ENCODE data around the gene PTPRS. TPM values are rescaled to one million over a fixed set of nuclear protein-coding genes. Genes with fewer than 3 reads are reported as not detected.
A peak's percentile ranks its signal among the peaks of the same experiment; 100 is the strongest.

The PTPRS gene
- total RNA-seq, 8 experiments from 2014 or later = 80.0 to 240 (median 147) TPM

DNA sequence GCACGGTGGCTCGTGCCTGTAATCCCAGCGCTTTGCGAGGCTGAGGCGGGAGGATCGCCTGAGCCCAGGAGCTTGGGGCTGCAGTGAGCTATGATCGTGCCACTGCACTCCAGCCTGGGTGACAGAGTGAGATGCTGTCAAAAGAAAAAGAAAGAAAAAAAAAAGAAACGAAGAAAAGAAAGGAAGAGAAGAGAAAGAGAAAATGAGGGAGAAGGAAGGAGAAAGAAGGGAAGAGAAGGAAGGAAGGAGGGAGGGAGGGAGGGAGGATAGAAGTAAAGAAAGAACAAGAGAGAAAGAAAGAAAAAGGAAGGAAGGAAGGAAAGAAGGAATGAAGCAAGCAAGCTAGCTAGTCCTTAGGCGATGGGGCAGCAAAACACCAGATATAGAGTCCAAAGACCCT is 14.1 kb downstream of the PTPRS start:
- Histone ChIP-seq H3K27ac (no peak overlapping the region), H3K4me1 (replicated peaks in 1 of 2) (peaks cover 0 to 19% of the 10 kb centered on the region in 2 donors), H3K4me3 (no peak overlapping the region)
- in situ Hi-C loops (cut with MboI; ENCODE audit: low pct_unique_long_range_greater_than_20kb in 2 of 9, low sequenced_read_pairs in 9 of 9, unreplicated experiment in 9 of 9) = no loop called here
- no peak for ATAC-seq (replicated peaks in 6 of 8)
- 34 to 85% (median 67%) methylated on average over 3 to 9 of the region's 9 CpGs for WGBS, 10 experiments

DNA sequence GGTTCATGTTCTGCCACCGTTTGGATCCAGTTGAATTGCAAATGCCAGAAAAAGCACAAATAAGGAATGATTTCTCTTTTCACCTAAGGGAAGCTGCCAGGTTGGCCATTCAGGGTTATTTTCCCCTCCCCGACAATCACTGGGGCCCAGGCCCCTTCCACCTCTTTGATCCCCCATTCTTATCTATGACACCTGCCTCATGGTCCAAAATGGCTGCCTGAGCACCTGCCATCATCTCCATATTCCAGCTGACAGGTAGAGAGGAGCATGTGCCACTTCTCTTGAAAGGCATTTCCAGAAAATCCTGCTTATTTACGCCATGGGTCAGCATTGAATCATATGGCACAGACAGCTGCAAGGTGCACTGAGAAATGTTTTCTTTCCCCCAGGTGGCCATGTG is 15.7 kb downstream of the PTPRS start:
- 17 to 100% (median 70%) methylated on average over 1 to 2 of the region's 3 CpGs; no CpG with 5 or more reads in 4 of the 10 experiments for WGBS, 10 experiments

DNA sequence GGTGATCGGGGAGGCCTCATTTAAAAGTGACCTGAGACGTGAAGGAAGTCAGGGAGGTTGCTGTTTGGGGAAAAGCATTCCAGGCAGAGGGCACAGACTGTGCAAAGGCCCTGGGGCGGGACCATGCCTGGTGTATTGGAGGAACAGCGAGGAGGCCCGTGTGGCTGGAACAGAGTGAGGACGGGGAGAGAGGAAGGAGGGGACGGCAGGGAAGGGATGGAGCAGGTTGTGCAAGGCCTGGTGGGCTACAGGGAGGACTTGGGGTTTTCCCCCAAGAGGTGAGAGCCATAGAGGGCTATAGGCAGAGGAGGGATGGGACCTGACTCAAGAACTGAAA is 17.2 kb downstream of the PTPRS start:
- WGBS, 10 experiments = 77 to 100% (median 94%) methylated on average over 1 to 4 of the region's 7 CpGs; no CpG with 5 or more reads in 5 of the 10 experiments
- Histone ChIP-seq H3K4me3 (no peak overlapping the region), H3K27ac (no peak overlapping the region), H3K4me1 (replicated peaks in 1 of 2) (peaks cover 0 to 19% of the 10 kb centered on the region in 2 donors)
- in situ Hi-C loops (cut with MboI; ENCODE audit: low pct_unique_long_range_greater_than_20kb in 2 of 9, low sequenced_read_pairs in 9 of 9, unreplicated experiment in 9 of 9) = loop anchor here in 1 of 9 experiments (25.0 kb wide), 1 partner anchor 261 kb away; no protein-coding TSS in a partner anchor
- no peak for ATAC-seq (replicated peaks in 6 of 8)

More for the DNA sequence above, 15.7 kb downstream of the PTPRS start:
- in situ Hi-C loops (cut with MboI; ENCODE audit: low pct_unique_long_range_greater_than_20kb in 2 of 9, low sequenced_read_pairs in 9 of 9, unreplicated experiment in 9 of 9) = loop anchor here in 1 of 9 experiments (25.0 kb wide), 1 partner anchor 263 kb away; no protein-coding TSS in a partner anchor
- peaks cover 0 to 19% of the 10 kb centered on the region in 2 donors for H3K4me1 ChIP-seq (replicated peaks in 1 of 2)
- H3K27ac ChIP-seq = peak overlapping the region in 1 of 2 donors; percentile 63
- ATAC-seq (replicated peaks in 6 of 8) = no peak
- H3K4me3 ChIP-seq = no peak overlapping the region

DNA sequence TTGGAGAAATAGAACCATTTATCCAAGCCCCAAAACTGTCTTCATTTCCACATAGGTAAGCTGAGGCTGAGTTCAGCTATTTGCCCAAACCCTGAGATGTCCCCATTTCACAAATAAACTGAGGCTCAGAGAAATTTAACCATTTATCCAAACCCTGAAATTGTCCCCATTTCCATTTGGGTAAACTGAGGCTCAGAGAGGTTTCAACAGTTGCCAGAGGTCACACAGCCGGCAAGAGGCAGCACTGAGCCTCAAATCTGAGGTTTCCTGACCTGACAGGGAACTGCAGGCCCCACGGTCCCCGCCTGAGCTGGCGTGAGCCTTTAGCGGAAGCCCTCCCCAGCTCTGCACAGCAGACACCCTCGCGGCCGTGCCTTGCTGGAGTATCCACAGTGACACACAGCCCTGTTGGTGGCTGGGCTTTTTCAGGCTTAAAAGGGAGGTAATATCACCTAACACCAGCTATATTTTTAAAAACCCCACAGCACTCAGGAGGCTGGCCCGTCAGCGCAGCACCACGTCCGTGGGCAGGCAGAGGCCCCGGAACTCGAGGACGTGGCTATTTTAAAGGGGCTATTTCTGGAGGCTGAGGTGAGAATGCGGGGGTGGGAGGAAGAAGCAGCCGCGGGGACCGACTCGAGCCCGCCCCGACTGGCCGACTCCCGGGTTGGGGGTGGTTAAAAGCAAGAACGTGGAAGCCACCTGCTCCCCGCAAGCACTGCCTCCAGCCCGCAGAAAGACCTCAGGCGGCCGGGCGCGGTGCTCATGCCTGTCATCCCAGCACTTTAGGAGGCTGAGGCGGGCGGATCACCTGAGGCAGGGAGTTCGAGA is 18.5 kb downstream of the PTPRS start:
- peak overlapping the region; percentile 2 to 78 for H3K27ac ChIP-seq
- ATAC-seq (replicated peaks in 6 of 8) = peak in 6 of 8 experiments; percentile 29 to 88 (median 83)
- 0 to 49% (median 42%) methylated on average over 1 to 9 of the region's 34 CpGs; no CpG with 5 or more reads in 7 of the 10 experiments for WGBS, 10 experiments
- peaks cover 0 to 19% of the 10 kb centered on the region in 2 donors for H3K4me1 ChIP-seq (replicated peaks in 1 of 2)
- no peak overlapping the region for H3K4me3 ChIP-seq
- in situ Hi-C loops (cut with MboI; ENCODE audit: low pct_unique_long_range_greater_than_20kb in 2 of 9, low sequenced_read_pairs in 9 of 9, unreplicated experiment in 9 of 9) = loop anchor here in 1 of 9 experiments (25.0 kb wide), 1 partner anchor 260 kb away; no protein-coding TSS in a partner anchor

- Histone ChIP-seq H3K4me3 (no peak overlapping the region), H3K27ac (no peak overlapping the region), H3K4me1 (replicated peaks in 1 of 2) (peaks cover 0 to 19% of the 10 kb centered on the region in 2 donors)
- WGBS, 10 experiments = 87 to 97% (median 91%) methylated on average over 2 to 6 of the region's 9 CpGs; no CpG with 5 or more reads in 3 of the 10 experiments
- in situ Hi-C loops (cut with MboI; ENCODE audit: low pct_unique_long_range_greater_than_20kb in 2 of 9, low sequenced_read_pairs in 9 of 9, unreplicated experiment in 9 of 9) = loop anchor here in 1 of 9 experiments (25.0 kb wide), 1 partner anchor 259 kb away; no protein-coding TSS in a partner anchor
- no peak for ATAC-seq (replicated peaks in 6 of 8)
These were observed 19.5 kb downstream of the PTPRS start for GRCh38 chr19:5321066-5321642.

- H3K27ac ChIP-seq = no peak overlapping the region
- no peak overlapping the region for H3K4me3 ChIP-seq
- peaks cover 0 to 11% of the 10 kb centered on the region in 2 donors for H3K4me1 ChIP-seq (replicated peaks in 1 of 2)
- in situ Hi-C loops (cut with MboI; ENCODE audit: low pct_unique_long_range_greater_than_20kb in 2 of 9, low sequenced_read_pairs in 9 of 9, unreplicated experiment in 9 of 9) = loop anchor here in 1 of 9 experiments (25.0 kb wide), 1 partner anchor 257 kb away; no protein-coding TSS in a partner anchor
- WGBS, 10 experiments = 60 to 96% (median 78%) methylated on average over 1 to 8 of the region's 9 CpGs; no CpG with 5 or more reads in 6 of the 10 experiments
- ATAC-seq (replicated peaks in 6 of 8) = no peak
These were observed 21.1 kb downstream of the PTPRS start for GRCh38 chr19:5319516-5319915.

- Histone ChIP-seq H3K27ac (no peak overlapping the region), H3K4me3 (no peak overlapping the region), H3K4me1 (replicated peaks in 1 of 2) (peaks cover 0 to 11% of the 10 kb centered on the region in 2 donors)
- ATAC-seq (replicated peaks in 6 of 8) = no peak
- in situ Hi-C loops (cut with MboI; ENCODE audit: low pct_unique_long_range_greater_than_20kb in 2 of 9, low sequenced_read_pairs in 9 of 9, unreplicated experiment in 9 of 9) = loop anchor here in 1 of 9 experiments (25.0 kb wide), 1 partner anchor 256 kb away; no protein-coding TSS in a partner anchor
- 51 to 100% (median 96%) methylated on average over 1 to 5 of the region's 6 CpGs; no CpG with 5 or more reads in 2 of the 10 experiments for WGBS, 10 experiments
These were observed 22.3 kb downstream of the PTPRS start for GRCh38 chr19:5318306-5318705.

GRCh38 chr19:5317321-5317720 is 23.3 kb downstream of the PTPRS start:
- no peak for ATAC-seq (replicated peaks in 6 of 8)
- WGBS, 10 experiments = 80 to 100% (median 100%) methylated on average over 1 to 3 of the region's 7 CpGs; no CpG with 5 or more reads in 6 of the 10 experiments
- Histone ChIP-seq H3K4me3 (no peak overlapping the region), H3K27ac (no peak overlapping the region), H3K4me1 (replicated peaks in 1 of 2) (peaks cover 0 to 5% of the 10 kb centered on the region in 2 donors)
- in situ Hi-C loops (cut with MboI; ENCODE audit: low pct_unique_long_range_greater_than_20kb in 2 of 9, low sequenced_read_pairs in 9 of 9, unreplicated experiment in 9 of 9) = loop anchor here in 1 of 9 experiments (25.0 kb wide), 1 partner anchor 255 kb away; no protein-coding TSS in a partner anchor

GRCh38 chr19:5316138-5316537 is 24.5 kb downstream of the PTPRS start:
- H3K4me1 ChIP-seq (replicated peaks in 1 of 2) = no peaks in the 10 kb centered on the region
- ATAC-seq (replicated peaks in 6 of 8) = no peak
- no peak overlapping the region for H3K27ac ChIP-seq
- WGBS, 10 experiments = 90 to 100% (median 94%) methylated on average over 2 to 9 of the region's 9 CpGs; no CpG with 5 or more reads in 2 of the 10 experiments
- in situ Hi-C loops (cut with MboI; ENCODE audit: low pct_unique_long_range_greater_than_20kb in 2 of 9, low sequenced_read_pairs in 9 of 9, unreplicated experiment in 9 of 9) = loop anchor here in 1 of 9 experiments (25.0 kb wide), 1 partner anchor 254 kb away; no protein-coding TSS in a partner anchor
- no peak overlapping the region for H3K4me3 ChIP-seq

DNA sequence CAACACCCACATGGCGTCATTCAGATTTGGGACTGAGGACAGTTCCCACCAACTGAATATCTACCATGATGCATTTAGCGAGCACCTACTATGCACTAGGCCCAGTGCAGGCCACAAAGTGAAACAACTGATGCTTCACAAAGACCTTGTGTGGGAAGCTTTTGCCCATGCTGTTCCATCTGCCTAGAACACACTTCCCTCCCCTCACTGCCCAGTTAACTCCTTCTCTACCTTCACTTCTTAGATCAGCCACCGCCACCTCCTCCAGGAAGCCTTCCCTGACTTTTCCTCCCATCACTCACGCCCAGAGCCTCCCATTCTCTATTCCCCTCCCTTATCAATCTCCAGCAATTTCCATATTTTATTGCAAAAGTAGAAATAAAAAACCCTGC is 25.7 kb downstream of the PTPRS start:
- Histone ChIP-seq H3K4me1 (replicated peaks in 1 of 2) (no peaks in the 10 kb centered on the region), H3K4me3 (no peak overlapping the region), H3K27ac (no peak overlapping the region)
- ATAC-seq (replicated peaks in 6 of 8) = no peak
- WGBS, 10 experiments = 92 to 100% (median 100%) methylated on average over 1 to 4 of the region's 4 CpGs; no CpG with 5 or more reads in 1 of the 10 experiments
- in situ Hi-C loops (cut with MboI; ENCODE audit: low pct_unique_long_range_greater_than_20kb in 2 of 9, low sequenced_read_pairs in 9 of 9, unreplicated experiment in 9 of 9) = loop anchor here in 1 of 9 experiments (25.0 kb wide), 1 partner anchor 253 kb away; no protein-coding TSS in a partner anchor

- ATAC-seq (replicated peaks in 6 of 8) = no peak
- H3K4me3 ChIP-seq = no peak overlapping the region
- no peak overlapping the region for H3K27ac ChIP-seq
- H3K4me1 ChIP-seq (replicated peaks in 1 of 2) = no peaks in the 10 kb centered on the region
- in situ Hi-C loops (cut with MboI; ENCODE audit: low pct_unique_long_range_greater_than_20kb in 2 of 9, low sequenced_read_pairs in 9 of 9, unreplicated experiment in 9 of 9) = loop anchor here in 1 of 9 experiments (25.0 kb wide), 1 partner anchor 252 kb away; no protein-coding TSS in a partner anchor
- 33 to 100% (median 87%) methylated on average over 1 to 3 of the region's 7 CpGs; no CpG with 5 or more reads in 2 of the 10 experiments for WGBS, 10 experiments
These were observed 26.4 kb downstream of the PTPRS start for GRCh38 chr19:5314012-5314906.

GRCh38 chr19:5313307-5313706 is 27.3 kb downstream of the PTPRS start:
- peaks cover 2 to 4% of the 10 kb centered on the region in 2 donors for H3K4me1 ChIP-seq (replicated peaks in 1 of 2)
- no peak overlapping the region for H3K4me3 ChIP-seq
- peak in 3 of 8 experiments; percentile 8 to 52 (median 40) for ATAC-seq (replicated peaks in 6 of 8)
- WGBS, 10 experiments = 27 to 90% (median 66%) methylated on average over 2 to 5 of the region's 17 CpGs; no CpG with 5 or more reads in 6 of the 10 experiments
- peak overlapping the region in 1 of 2 donors; percentile 21 for H3K27ac ChIP-seq
- in situ Hi-C loops (cut with MboI; ENCODE audit: low pct_unique_long_range_greater_than_20kb in 2 of 9, low sequenced_read_pairs in 9 of 9, unreplicated experiment in 9 of 9) = loop anchor here in 1 of 9 experiments (25.0 kb wide), 1 partner anchor 251 kb away; no protein-coding TSS in a partner anchor
